GM19468 (cell line): ENCODE measurements around the gene SCAP.
A peak's percentile ranks its signal among the peaks of the same experiment; 100 is the strongest.

ENCODE experiments used
- ATAC-seq: cut with Tn5 transposase; IDR thresholded peaks from one replicate; pipeline ENCODE4 v1.9.1; 2021; ENCODE audit warnings: mild to moderate bottlenecking, moderate library complexity, moderate number of reproducible peaks; ENCODE audit not compliant: unreplicated experiment; ENCODE audit errors: extremely low read depth

Gene SCAP

GRCh38 chr3:47434849-47435248, 40.9 kb downstream of the SCAP start:
- ATAC-seq, result no peak

GRCh38 chr3:47433796-47434195, 41.9 kb downstream of the SCAP start:
- ATAC-seq, result no peak

- no peak for ATAC-seq
Measured at GRCh38 chr3:47432673-47433072, 43.1 kb downstream of the SCAP start.

DNA sequence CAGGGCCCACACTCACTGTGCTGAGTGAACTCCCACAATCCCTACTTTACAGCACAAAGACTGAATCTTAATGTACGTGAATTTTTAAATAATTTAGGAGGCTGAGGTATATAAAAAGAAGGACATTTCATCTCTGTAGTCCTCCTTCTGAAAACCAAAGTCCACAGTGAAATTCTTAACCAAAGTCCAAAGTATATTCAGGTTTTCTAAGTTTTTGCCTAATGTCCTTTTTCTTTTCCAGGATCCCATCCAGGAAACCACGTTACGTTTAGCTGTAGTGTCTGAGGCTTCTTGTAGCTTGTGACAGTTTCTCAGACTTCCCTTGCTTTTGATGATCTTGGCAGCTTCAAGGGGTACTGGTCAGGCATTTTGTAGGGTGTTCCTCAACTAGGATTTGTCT, 44.5 kb downstream of the SCAP start:
- no peak for ATAC-seq

GRCh38 chr3:47430606-47431005, 45.1 kb downstream of the SCAP start:
- no peak for ATAC-seq

- no peak for ATAC-seq
Measured at GRCh38 chr3:47429476-47430270, 46.1 kb downstream of the SCAP start.

GRCh38 chr3:47428662-47429061, 47.1 kb downstream of the SCAP start:
- ATAC-seq, result no peak

- ATAC-seq, result no peak
Measured at GRCh38 chr3:47427866-47428265, 47.9 kb downstream of the SCAP start.

- no peak for ATAC-seq
Measured at GRCh38 chr3:47425959-47426358, 49.8 kb downstream of the SCAP start.

DNA sequence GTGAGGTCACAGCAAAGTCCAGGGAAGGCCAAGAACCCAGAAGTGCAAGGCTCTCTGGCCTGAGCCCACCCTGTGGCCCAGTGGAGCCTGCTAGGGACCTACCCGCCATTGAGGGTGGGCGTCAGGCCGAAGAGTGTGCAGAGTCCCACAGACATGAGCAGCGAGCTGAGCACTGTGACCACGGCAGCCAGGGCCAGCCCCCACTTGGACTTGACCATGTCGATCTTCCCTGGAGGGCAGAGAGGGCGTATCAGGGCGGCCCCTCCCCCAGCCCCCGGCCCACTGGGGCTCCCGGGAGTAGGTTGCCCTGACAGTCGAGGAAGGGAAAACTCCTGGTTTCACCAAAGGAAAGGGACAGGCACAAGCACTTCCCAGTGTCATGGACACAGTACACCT, 50.4 kb downstream of the SCAP start:
- ATAC-seq, result no peak

DNA sequence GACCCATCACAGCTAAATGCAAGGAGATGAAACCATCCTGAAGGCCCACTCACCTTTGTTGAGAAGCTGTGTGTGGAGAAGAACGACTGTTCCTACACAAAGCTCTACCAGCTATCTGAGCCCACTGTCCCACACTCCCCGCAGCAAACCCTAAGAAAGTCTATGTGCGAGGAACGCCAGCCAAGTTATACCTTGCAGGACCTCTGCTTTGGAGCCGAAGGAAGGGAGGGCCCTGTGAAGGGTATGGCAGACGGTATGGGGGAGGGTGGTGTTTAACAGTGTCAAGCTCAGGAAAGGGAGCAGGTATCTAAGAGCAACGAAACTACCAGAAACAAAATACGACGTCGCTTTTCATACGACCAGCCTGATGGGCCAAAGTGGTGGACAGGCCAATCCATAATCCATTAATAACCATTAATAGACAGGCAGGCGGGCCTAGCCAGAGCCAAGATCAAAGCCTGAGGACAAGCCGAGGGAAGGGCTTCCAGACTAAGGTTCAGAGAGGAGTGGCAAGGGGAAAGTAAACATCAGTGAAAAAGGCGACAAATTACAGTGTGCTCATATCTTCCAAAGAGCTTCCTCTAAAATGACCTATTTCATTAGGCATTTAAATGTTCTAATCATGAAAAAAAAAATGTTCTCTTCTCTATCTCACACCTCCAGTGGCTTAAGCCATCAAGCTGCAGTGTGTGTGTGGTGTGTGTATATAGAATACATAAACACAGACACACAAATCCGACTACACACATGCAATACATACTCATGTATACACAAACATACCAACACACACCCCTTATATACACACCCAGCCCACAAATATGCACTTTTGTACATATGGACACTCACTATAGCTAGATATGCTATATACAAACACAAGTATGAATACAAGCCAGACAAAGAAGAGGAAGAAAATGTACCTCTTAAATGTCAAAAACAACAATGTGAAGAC, 51.0 kb downstream of the SCAP start:
- no peak for ATAC-seq

DNA sequence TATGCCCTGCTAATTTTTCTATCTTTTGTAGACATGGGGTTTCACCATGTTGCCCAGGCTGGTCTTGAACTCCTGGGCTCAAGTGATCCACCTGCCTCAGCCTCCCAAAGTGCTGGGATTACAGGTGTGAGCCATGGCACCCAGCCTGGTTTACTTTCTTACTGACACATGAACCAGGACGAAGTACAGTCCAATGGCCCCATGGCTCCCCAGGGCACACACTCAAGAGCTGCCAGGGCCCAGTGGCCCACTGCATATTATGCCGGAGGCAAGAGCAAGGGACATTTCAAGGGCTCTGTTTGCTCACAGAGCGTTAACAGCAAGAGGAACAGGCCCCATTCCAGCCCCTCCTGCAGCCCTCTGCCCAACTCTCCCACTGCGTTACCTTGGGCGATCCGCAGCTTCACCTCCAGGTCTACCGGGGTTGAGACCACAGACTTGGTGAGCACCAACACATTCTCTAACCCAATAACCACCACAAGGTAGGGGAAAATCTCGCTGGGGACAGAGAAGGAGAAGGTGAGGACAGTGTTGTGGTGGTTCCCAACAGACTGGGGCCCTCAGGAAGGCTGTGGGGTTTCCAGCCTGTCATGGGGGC, 52.1 kb downstream of the SCAP start:
- ATAC-seq, result no peak

DNA sequence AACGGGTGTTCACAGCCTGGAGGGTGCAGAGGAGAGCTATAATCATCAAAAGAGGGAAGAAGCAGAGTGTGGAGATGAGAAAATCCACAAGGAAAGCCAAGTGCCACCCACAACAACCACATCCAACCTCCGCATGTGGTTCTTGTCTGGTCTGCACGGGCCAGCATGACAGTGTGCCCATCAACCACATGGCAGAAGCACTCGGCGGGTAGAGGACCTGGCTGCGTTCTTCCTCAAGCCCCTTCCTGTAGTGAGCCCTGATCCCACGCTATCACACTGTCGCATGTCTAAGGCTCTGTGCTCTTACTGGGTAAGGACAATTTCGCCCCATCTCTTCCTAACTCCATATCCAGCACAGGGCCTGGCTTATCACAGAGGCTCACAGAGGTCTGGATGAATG, 53.0 kb downstream of the SCAP start:
- ATAC-seq, result no peak

- no peak for ATAC-seq
Measured at GRCh38 chr3:47421741-47422649, 53.7 kb downstream of the SCAP start.

DNA sequence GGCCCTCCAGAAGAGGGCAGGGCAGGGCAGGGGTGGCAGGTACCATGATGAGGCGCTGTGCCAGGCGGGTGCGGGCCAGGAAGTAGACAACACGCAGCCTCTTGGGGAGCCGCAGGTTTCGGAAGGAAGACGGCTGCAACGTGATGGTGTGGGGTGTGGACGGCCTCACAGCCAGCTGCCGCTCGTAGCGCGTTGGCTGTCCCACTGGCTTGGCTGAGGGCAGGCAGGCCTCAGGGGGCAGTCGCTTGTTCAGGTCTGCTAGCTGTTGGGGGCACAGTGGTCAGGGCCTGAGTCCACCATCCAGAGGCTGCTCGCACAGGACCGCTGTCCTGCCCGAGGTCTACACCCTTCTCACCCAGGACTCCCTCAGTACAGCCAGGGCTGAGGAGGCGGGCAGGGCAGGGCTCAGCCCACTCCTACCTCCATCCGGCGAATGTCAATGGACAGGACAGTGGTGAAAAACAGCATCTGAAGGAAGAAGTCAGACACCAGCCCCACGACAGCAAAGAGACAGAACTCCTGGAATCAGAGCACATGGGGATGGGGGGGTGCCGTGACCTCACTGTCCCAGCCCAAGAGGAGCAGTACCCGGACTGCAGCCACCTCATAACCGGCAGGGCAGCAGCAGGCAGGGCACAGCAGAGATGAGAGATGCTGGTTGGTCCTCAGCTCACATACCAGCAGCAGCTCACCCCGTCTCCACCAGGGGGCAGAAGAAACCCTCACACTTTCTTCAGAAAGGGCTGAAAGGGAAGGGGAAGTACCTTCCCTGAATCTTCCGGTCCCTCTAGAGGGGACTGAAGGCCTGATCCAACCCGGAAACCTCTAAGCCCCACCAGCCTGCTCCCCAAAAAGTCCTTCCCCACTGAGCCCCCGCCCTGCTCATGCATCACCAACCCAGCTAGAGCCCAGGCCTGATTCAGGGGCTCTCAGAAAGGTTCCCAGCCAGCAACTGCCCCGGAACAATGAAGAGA, 54.9 kb downstream of the SCAP start:
- peak; percentile 69 for ATAC-seq

GRCh38 chr3:47420044-47420430, 55.7 kb downstream of the SCAP start:
- no peak for ATAC-seq

DNA sequence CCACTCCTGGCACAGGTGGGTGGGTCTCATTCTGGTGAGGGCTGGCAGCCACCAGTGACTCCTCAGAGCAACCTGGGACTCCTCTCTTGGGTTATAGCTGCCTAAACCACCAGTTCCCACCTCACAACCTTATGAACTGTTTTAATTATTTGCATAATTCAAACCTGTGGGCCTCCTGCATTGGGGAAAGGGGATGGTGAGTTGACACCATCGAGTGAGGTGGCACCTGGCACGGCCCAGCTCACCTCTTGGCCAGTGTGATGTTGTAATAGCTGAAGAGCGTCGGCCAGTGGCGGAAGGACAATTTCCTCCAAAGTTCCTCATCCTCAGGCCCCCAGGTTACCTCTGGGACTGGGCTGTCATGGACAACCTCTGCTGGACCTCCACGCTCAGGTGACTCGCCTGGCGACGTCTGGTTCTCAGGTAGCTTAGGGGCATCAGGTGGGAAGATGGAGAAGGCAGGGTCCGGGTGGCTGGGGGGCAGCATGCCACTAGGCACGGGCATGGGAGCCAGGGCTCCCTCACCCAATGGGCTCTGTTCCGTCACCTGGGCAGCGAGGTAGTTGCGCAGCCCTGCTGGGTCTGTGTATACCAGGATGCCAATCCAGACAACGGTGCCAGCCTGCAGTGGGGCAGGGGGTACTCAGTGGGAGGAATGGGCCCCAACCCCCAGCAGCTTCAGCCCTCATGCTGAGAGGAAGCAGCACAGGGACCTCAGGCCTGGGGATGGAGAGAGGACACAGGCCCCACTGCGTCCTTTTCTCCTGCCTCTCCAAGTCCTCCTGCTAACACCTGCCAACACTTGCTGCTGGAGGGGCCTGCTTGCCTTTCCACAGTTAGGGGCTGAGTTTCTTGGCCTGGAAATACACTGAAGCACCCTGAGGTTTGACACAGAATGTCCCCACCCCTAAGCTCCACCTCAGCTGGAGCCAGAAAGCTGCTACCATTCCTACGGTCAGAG, 56.4 kb downstream of the SCAP start:
- no peak for ATAC-seq
